Measurements from ENCODE around the gene TMEM151A.
A peak's percentile ranks its signal among the peaks of the same experiment; 100 is the strongest.

TMEM151A gene

DNA sequence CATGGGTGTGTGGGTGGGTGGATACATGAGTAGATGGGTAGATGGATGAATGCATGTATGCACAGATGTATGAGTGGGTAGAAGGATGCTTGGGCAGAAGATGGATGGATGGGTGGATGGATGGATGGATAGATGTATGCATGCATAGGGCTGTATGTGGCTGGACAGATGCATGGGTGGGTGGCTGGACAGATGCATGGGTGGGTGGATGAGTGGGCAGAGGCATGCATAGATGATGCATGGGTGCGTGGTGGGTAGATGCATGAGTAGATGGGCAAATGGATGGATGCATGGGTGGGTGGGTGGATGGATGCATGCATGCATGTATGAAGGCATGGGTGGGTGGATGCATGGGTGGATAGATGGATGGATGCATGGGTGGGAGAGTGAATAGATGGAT is 32.0 kb downstream of the TMEM151A start:
- no peak for DNase-seq (ENCODE audit: low read depth)

DNA sequence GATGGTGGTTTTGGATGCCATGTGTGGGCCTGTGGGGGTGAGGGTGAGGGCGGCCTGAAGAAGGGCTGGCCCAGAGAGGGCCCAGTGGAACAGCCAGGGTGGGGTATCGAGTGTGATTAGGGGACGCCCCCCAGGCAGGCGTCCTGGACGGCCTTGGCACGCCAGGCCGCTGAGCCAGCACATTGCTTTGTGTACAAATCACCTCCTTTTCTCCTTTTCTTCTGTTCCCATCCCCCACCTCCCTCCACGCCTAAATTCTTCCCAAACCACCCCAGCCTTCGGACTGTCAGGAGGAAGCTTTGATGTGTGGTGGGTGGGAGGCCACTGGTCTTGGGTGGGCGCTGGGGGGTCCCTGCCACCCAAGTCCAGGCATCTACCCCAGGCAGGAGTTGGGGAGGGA is 33.0 kb downstream of the TMEM151A start:
- DNase-seq (ENCODE audit: low read depth), result no peak

DNA sequence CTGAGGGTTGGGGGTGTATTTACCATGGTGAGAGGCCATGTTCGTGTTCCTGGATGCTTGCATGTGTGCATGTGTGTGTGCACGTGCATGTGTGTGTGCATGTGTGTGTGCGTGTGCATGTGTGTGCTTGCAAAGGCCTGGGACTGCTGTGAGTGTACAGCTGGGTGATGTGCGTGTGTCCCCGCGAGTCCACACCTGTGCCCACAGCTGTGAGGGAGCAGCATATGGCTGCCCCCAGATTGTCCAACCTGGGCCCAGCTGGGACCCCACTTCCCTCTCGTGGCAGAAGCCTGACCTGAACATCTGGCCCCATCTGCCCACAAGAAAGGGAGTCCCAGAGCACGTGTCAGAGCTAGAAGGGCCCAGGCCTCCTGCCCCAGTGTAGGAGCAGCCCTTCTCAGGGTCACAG is 33.6 kb downstream of the TMEM151A start:
- no peak for DNase-seq (ENCODE audit: low read depth)

DNA sequence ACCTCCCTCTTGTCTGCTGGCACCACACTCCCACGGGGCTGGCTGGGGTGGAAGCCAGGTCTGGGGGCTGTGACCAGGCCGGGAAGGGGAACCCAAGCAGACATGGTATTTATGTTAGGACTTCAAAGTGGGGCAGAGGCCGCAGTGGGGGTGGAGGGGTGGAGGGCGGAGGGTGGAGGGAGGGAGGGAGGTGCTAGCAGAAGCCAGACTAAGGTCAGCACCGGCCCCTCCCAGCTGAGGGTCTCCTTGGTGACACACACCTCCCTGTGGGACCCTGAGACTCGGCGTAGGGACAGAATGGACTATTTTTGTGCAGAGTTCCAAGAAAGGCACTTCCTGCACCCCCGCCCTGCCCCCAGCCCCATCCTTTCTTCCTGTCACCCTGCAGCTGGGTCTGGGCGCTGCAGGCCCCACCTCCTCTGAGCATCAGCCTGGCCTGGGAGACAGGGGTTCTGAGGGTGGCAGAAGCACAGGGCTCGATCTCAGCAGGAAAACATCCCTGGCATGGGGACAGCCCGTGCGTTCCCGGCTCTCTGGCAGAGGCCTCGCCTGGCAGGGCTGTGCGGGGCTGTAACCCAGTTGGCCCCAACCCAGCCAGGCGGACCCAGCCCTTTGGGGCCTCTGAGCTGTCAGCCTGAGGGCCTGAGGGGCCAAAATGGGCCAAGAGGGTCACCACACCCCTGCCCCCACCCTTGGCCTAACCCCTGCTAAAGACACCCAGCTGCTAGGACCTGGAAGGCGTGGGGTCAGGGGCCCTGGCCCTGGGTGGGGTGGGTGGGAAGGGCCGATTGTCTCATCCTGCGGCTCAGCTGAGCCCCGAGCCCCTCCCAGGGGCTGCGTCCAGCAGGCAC is 34.8 kb downstream of the TMEM151A start:
- DNase-seq (ENCODE audit: low read depth), result no peak

DNA sequence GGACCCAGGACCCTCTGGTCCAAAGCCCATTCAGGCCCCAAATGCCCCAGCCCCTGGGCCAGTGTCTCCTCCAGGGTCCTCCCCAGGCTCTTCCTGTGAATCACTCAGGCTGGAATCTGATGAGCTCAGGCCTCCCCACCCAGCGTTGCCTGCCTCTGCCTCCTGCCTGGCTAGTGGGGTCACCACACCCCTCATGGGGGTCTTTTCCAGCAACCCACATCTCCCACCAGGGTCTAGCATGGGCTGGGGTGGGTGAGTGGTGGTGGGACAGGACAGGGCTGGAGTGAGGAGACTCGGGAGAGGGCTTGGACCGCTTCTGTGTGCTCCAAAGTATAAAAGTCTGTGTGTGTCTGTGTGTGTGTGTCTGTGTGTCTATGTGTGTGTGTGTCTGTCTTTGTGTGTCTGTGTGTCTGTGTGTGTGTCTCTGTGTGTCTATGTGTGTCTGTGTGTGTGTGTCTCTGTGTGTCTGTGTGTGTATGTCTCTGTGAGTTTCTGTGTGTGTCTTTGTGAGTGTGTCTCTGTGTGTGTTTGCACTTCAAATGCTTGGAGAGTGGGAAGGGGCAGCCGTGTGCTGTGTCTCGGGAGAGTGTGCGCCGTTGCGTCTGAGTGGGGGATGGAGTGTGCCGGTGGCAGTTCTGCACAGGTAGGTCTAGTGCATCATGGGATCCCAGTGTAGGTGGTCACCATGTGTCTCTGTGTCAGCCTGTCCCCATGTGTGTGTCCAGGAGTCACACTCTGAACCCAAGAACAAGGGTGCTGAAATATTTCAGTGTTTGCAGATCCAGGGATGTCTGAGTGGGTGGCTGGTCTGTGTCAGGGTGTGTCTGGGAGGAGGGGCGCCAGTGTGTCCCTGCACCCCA is 35.7 kb downstream of the TMEM151A start:
- DNase-seq (ENCODE audit: low read depth), result no peak

DNA sequence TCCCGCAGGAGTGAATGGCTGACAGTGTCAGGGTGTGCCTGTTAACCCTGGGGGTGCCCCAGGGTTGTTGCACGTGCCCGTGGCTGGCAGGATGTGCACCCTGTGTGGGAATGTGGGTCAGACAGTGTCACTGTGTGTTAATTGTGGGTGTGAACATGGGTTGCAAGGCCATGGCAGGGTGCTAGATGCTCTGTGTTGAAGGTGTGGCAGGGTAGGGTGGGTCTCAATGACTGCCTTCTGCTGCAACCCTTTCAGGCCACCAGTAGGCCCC is 36.3 kb downstream of the TMEM151A start:
- DNase-seq (ENCODE audit: low read depth), result no peak

DNA sequence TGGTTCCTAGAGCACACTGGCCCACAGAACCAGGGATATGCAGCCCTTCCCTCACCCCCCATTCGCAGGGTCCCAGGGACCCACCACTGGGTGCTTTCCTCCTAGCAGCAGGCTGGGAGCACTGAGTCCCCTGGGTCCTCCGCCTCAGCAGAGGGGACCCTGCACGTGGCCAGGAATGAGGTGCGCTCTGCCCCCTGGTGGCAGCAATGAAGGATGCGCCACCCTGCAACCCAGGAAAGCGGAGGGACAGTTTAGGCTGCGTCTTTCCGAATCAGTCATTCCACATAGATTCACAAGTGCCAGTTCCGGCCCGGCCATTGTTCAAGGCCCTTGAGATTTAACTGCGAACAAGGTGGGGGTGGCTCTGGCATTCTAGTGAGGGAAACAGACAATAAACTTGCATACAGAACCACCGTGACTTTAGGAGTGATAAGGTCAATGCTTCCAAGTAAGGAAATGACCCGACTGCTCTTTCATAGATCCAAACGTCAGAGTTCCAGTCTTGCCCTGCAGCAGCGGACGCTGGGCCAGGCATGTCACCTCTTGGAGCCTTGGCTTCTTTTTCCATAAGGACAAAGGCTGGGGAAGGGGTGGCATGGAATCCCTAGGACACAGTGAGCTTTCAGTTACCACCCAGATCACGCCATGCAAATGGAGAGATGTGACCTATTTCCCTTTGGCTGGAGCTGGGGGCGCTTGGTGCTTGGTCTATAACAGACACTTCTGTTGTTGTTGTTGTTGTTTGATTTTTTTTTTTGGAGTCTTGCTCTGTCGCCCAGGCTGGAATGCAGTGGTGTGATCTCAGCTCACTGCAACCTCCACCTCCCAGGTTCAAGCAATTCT is 36.8 kb downstream of the TMEM151A start:
- DNase-seq (ENCODE audit: low read depth), result peak; percentile 67

DNA sequence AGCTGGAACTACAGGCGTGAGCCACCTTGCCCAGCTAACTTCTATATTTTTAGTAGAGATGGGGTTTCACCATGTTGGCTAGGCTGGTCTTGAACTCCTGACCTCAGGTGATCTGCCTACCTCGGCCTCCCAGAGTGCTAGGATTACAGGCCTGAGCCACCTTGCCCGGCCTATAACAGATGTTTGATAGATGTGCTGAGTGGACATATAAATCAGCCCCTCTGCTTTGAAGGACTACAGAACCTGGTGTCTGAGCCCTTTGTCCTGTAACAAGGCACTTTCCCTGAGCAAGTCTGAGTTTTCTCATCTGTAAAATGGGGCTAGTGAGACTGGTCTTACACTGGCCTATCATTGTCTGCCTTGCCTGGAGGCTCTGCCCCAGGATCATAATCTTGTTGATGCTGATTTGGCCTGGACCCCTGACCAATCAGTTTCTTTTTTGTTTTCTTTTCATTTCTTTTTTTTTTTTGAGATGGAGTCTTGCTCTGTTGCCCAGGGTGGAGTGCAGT is 37.5 kb downstream of the TMEM151A start:
- DNase-seq (ENCODE audit: low read depth), result no peak

DNA sequence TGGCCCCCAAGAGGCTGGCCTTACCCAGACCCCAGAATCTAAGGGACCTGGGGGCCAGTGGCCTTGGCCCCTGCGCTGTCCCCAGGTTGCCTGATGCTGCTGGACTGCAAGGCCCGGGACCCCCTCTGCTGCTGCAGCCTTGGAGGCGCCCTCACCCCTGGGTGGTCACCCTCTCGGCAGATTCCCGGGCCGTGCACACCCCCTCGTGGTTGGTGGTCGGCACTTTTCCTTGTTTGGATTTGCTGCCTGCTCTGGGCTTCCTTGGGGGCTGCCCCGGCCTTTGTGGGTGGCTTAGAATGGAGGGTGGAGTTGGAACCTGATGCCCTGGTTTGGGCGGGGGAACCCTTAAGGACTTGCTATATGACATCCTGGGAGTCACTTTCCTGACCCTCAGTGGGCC is 39.2 kb downstream of the TMEM151A start:
- no peak for DNase-seq (ENCODE audit: low read depth)

DNA sequence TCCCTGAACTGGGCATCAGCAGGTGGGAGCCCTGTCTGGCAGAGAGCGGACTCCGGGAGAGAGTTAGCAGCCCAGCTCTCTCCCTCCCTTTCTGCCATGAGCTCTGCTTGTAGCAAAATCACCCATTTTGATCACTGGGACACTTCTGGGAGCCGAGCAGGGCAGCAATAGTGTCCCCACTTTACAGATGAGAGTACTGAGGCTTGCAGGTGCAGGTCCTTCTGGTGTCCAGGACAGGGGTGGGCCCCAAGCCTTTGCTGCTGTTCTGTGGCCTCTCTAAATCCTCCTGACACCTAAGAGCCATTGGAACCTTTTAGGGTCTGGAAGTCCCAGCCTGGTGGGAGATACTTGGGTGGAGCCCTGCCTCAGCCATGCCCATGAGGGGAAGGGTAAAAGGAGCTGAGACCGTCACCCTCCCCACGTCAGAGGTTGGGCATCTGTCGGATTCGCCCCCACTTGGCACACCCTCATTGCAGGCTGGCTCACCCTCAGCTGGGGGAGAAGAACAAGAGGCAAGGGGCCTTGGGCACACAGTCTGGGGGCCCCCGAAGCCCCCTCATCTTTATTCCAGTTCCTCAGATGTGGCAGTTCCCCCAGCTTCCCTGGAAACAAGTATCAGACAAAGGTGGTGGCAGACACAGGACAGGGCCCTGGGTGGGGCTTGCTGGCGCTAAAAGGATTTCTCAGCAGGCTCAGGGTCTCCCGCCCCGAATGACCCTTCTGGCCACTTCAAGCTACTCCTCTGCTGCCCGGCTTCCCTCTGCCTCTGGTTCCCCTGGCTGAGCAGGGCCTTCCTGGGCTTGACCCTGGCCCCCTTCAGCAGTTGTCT is 40.1 kb downstream of the TMEM151A start:
- no peak for DNase-seq (ENCODE audit: low read depth)

DNA sequence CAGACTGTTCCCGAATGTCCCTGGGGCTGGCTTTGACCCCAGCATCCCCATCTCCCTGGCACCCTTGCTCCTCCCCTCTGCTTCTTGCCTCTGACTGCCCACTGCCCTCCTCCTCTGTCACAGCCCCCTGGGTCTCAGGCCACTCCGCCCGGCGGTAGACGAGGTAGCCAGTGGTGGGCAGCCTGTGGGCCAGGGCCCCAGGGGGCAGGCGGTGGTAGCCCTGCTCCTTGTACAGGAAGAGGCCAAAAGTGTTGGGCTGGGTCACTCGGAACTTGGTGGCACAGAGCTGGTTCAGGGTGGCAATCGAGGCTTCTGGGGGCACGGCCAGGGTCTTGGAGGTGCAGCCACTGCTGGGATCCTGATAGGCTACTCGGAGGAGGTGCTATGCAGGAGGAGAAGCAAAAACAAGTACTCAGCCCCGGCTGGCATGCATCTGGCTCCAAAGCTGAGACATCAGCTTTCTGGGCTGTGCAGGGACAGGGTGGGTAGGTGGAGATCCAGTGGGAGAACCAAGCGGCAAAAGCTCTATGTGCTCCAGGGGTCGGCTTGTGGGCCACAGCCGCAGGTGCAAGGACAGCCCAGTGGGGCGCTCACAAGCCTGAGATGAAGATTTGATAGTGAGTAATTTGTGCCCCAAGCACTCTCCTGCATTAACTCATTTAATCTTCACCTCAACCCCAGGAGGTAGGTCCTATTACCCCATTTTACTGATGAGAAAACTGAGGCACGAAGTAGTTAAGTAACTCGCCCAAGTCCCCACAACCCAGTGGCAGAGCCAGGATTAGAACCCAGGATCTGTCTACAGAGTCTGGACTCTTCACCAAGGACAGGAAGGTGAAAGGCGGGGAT is 40.9 kb downstream of the TMEM151A start:
- no peak for DNase-seq (ENCODE audit: low read depth)

DNA sequence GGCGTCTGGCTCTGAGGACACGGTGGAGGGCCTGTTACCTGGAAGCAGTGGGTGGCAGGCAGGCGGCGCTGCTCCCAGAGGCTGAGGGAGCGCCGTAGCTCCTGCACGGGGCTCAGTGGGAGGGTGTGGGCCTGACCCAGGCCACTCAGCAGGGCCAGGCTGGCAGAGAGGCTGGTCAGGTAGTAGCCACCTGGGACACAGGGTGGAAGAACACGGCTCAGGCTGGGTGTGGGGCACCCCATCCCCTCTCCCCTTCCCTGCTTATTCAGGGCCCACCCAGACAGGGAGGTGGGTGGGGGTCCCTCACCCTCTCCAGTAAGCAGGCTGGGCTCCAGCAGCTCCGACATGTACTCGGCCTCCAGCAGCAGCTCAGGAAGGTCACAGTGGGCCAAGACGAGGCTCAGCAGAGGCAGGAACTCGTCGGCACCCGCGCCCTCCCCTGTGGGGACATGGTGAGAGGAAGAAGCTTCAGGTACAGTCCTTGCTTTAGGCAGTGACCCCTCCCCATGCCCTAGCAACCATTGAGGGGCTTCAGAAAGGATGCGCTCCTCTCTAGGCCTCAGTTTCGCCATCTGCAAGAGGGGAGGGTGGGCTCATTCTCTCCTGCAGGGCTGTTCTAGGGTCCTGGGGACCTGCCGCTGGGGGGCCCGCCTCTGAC is 41.7 kb downstream of the TMEM151A start:
- DNase-seq (ENCODE audit: low read depth), result no peak

DNA sequence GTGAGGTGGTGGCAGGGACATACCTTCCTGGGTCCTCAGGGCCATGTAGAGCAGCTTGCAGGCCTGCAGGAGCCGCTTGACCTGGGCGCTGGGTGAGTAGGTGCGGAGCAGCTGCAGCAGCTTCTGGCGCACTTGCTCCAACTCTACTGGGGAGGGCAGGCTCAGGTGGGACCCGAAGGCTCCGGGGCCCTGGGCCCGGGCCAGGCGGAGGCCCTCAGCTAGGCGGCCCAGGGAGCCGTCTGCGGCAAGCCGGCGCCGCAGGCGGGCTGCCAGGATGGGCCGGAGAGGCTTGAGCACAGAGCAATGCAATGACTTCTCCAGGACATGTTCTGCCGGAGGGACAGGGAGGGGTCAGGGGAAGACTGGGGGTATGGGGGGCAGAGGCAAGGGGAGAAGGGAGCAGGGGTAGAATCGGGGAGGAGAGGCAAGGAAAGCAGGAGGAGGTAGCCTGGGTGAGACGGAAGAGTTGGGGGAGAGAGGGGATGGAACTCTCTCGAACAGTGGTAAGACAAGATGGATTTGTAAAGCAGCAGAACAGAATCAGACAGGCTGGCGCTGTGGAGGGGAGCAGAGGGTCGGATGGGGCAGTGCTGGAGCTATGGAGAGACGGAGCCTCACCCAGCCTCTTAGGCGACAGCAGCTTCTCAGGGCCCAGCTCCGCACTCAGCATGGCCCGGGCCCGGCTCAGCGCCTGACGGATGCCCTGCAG is 42.4 kb downstream of the TMEM151A start:
- DNase-seq (ENCODE audit: low read depth), result no peak

DNA sequence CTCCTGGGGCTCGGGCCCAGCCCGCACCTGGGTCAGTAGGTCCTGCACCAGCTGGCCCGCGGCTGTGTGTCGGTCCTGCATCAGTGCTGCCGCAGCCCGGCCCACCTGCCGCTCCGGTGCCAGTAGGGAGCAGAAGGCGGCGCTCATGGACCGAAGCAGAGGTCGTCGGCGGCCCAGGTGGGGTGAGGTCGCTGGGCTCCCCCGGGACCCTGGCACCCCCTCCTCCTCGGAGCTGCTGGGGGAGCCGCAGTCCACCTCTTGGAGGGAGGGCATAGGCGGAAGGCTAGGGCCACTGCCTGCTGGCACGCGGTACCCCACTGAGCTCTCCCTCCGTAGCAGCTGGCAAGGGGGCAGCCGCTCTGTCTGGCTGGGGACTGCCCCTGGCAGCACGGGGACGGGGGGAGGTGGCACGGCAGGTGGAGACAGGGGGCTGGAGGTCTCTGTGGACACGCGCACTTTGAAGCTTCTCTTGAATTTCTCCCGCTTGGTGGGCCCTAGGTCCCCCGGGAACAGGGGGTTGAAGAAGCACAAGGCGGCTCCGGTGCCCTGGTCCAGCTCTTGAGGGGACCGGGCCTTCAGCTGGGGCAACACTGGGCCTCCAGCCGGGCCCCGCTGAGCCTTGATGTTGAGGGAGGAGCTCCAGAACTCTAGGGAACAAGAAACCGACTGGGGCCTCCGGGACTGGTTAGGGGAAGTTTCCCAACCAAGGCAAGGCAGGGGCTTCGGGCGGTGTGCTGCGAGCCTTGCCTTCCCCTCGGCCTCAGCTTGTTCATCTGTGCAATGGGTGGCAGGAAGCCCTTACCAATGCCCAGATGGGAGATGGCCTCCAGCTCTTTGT is 43.1 kb downstream of the TMEM151A start:
- no peak for DNase-seq (ENCODE audit: low read depth)

DNA sequence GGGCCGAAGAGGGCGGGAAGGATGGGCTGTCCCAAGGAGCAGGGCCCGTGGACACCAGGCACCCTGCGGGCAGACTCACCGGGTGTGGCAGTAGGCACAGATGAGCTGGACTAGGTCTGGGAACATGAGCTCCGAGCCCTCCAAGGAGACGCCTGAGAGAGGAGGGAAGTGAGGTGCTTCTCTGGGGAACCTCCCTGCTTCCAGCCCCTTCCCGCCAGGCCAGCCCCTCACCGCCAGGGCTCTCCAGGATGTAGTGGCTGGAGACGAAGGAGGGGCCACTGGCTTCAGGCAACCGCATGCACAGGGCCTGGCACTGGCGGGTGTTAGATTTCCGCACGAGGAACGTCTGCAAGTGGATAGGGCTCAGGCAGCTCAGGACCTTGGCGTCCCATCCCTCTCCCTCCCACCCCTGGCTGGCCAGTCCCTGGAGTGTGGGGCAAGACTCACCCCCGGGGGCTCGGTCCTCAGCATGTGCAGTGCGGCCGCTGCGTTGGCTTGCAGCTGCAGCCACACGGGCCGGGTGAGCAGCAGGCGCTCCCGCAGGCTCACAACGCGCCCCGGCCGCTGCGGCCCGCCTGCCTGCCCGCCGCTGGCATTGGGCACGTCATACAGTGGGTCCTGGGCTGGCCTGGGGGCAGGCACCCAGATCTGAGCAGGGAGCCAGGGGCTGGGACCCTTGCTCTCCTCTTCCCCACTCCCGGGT is 44.0 kb downstream of the TMEM151A start:
- no peak for DNase-seq (ENCODE audit: low read depth)

DNA sequence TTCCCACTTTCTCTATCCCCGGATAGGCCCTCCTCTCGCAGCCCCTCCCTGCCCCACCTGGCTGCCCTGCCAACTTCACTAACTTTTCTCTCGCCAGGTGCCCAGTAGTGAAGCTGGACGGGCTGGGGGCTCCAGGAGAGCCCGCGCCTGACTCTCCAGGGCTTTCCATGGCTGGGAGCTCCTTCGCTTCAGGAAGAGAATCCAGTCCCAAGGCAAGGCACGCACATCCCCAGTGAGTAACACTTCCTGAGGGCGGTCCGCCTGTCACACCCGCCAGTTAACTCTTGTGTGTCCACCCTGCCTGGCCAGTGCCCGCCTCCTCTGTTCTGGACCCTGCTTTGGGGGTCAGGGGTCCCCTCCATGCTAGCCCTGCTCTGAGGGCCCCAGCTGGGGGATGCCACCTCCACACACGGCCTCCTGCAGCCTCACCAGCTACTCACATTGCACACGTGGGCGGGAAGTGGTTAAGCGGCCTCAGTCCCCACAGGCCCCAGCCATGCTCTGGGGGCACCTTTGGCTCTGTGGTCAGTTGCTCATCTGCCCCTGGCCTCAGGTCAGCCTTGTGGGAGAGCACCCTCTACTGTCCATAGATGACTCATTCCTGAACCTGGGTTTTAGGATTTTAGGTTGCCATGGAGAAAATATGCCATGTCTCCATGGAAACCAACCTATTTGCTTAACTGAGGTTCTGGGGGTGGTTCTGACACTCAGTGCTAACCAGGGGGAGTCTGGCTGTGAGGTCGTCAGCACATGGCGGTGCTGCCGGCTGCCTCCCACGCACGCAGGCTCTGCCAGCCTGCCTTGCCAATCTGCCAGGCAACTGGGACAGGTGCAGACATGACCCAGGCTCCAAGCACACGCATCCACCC is 44.8 kb downstream of the TMEM151A start, which contains the start of gene RIN1:
RIN1 (minus strand) TSS at position 201 of the 869 bp plus-strand sequence; CDS start at position 169, 32 bp downstream.
- no peak for DNase-seq (ENCODE audit: low read depth)
